Caco-2 (cell line): Measurements from ENCODE around the gene C9orf85. TPM values are rescaled to one million over a fixed set of nuclear protein-coding genes. Genes with fewer than 3 reads are reported as not detected.

ENCODE experiments used
- BruUV-seq: library from RNA; stranded (reverse); fragments of 400-500 nt; replicated peaks from 2 replicates; lab custom pipeline; 2021; lab: Mats Ljungman, UMichigan
- CTCF ChIA-PET: fragments of 300-600 bp; sonication (Branson Sonifier 250); formaldehyde crosslinking; loops from one replicate; lab custom pipeline; 2022; ENCODE audit warnings: antibody characterized with exemption; lab: Charles Lee
- POLR2A ChIA-PET: fragments of 300-600 bp; sonication (Branson Sonifier 250); formaldehyde crosslinking; loops from one replicate; lab custom pipeline; 2022; ENCODE audit warnings: antibody characterized with exemption; lab: Charles Lee
- DNase-seq, 2 experiments: peaks; one replicate each; pipeline versions ENCODE4 v3.0.0 to v3.0.0-alpha.2; 2020 to 2022
- H3K27me3 ChIP-seq: replicated peaks from 2 replicates; pipeline ENCODE4 v1.6.0; 2011; ENCODE audit warnings: low read length; ENCODE audit not compliant: control insufficient read depth, insufficient read depth
- H3K36me3 ChIP-seq: 2 replicates; pipeline ENCODE4 v1.5.1; 2011; ENCODE audit warnings: low read length; ENCODE audit not compliant: control insufficient read depth, insufficient read depth
- H3K4me1 ChIP-seq: fragments of 250-450 bp; sonication (Bioruptor Pico); 2 replicates; pipeline ENCODE4 v1.5.1; 2020; ENCODE audit warnings: mild to moderate bottlenecking
- H3K4me3 ChIP-seq: 2 replicates; pipeline ENCODE4 v1.5.1; 2011; ENCODE audit warnings: low read depth, mild to moderate bottlenecking, control low read depth, low read length
- H3K9me3 ChIP-seq: fragments of 250-450 bp; sonication (Bioruptor Pico); 2 replicates; pipeline ENCODE4 v1.5.1; 2020; ENCODE audit warnings: mild to moderate bottlenecking, moderate library complexity
- H3K27ac Mint-ChIP-seq: one replicate; pipeline ENCODE4 v1.8.0; 2022; ENCODE audit warnings: mixed read lengths; ENCODE audit not compliant: unreplicated experiment
- H3K27me3 Mint-ChIP-seq: one replicate; pipeline ENCODE4 v1.8.0; 2022; ENCODE audit warnings: mixed read lengths; ENCODE audit not compliant: insufficient read depth, unreplicated experiment
- H3K36me3 Mint-ChIP-seq: one replicate; pipeline ENCODE4 v1.8.0; 2022; ENCODE audit warnings: mild to moderate bottlenecking, mixed read lengths; ENCODE audit not compliant: insufficient read depth, unreplicated experiment
- H3K4me1 Mint-ChIP-seq: one replicate; pipeline ENCODE4 v1.8.0; 2022; ENCODE audit warnings: low read depth, mixed read lengths; ENCODE audit not compliant: unreplicated experiment
- H3K4me3 Mint-ChIP-seq: one replicate; pipeline ENCODE4 v1.8.0; 2022; ENCODE audit warnings: mild to moderate bottlenecking, moderate library complexity, mixed read lengths; ENCODE audit not compliant: unreplicated experiment
- H3K9me3 Mint-ChIP-seq: one replicate; pipeline ENCODE4 v1.8.0; 2022; ENCODE audit warnings: mixed read lengths; ENCODE audit not compliant: unreplicated experiment
- CTCF ChIP-seq, 2 experiments: fragments of 200-600 bp in 1 of 2; IDR thresholded peaks; 1 replicate in 1 of 2; 2 replicates in 1 of 2; pipeline versions ENCODE4 v1.5.1 to v1.8.0; 2011 to 2022; ENCODE audit warnings: antibody characterized with exemption in 1 of 2, control low read depth in 1 of 2, inconsistent platforms in 1 of 2, low read depth in 1 of 2, low read length in 1 of 2, mild to moderate bottlenecking in 1 of 2, moderate library complexity in 1 of 2; ENCODE audit not compliant: insufficient read depth in 1 of 2, severe bottlenecking in 1 of 2, unreplicated experiment in 1 of 2
- intact Hi-C: fragments of 100-400 bp; cut with micrococcal nuclease; formaldehyde crosslinking; loops from one replicate; pipeline ENCODE4 v1.10.0; 2022; ENCODE audit not compliant: unreplicated experiment
- total RNA-seq: library from RNA; stranded (reverse); gene quantifications from 2 replicates; pipeline ENCODE4 v1.2.3, GENCODE V29; 2022

Gene C9orf85
- total RNA-seq, 1 experiment from 2014 or later = 2.4 TPM

- no peak for DNase-seq
- Mint-ChIP-seq H3K27me3 (no peaks in the 10 kb centered on the region), H3K36me3 (no peaks in the 10 kb centered on the region), H3K9me3 (no peaks in the 10 kb centered on the region), H3K27ac (peak overlapping the region; percentile 31), H3K4me1 (no peaks in the 10 kb centered on the region), H3K4me3 (no peak overlapping the region)
- Histone ChIP-seq H3K36me3 (no peaks in the 10 kb centered on the region), H3K4me1 (no peaks in the 10 kb centered on the region), H3K9me3 (no peaks in the 10 kb centered on the region), H3K27me3 (no peaks in the 10 kb centered on the region), H3K4me3 (no peak overlapping the region)
- intact Hi-C loops = no loop called here
- no TSS peak for BruUV-seq
- TF ChIP-seq CTCF (IDR thresholded peaks at IDR 0.05; ENCODE audit: insufficient read depth in 1 of 2, low read depth in 1 of 2, low read length in 1 of 2, severe bottlenecking in 1 of 2, unreplicated experiment in 1 of 2) = no peak
- ChIA-PET POLR2A (no interaction called here), CTCF (no interaction called here)
Observed at GRCh38 chr9:71901695-71902597, 9.5 kb upstream of the C9orf85 start.

- no peak for TF ChIP-seq CTCF (IDR thresholded peaks at IDR 0.05; ENCODE audit: insufficient read depth in 1 of 2, low read depth in 1 of 2, low read length in 1 of 2, severe bottlenecking in 1 of 2, unreplicated experiment in 1 of 2)
- H3K27me3 Mint-ChIP-seq = no peaks in the 10 kb centered on the region
- H3K36me3 Mint-ChIP-seq = no peaks in the 10 kb centered on the region
- no peak overlapping the region for H3K27ac Mint-ChIP-seq
- POLR2A ChIA-PET = no interaction called here
- H3K9me3 Mint-ChIP-seq = no peaks in the 10 kb centered on the region
- no peaks in the 10 kb centered on the region for H3K36me3 ChIP-seq
- no TSS peak for BruUV-seq
- no peaks in the 10 kb centered on the region for H3K4me1 ChIP-seq
- no peak overlapping the region for H3K4me3 ChIP-seq
- CTCF ChIA-PET = no interaction called here
- no peak overlapping the region for H3K4me3 Mint-ChIP-seq
- H3K27me3 ChIP-seq = no peaks in the 10 kb centered on the region
- H3K9me3 ChIP-seq = no peaks in the 10 kb centered on the region
- no peak for DNase-seq
- intact Hi-C loops = no loop called here
- no peaks in the 10 kb centered on the region for H3K4me1 Mint-ChIP-seq
Observed at GRCh38 chr9:71904076-71904475, 7.4 kb upstream of the C9orf85 start.

GRCh38 chr9:71908825-71909224, 2.6 kb upstream of the C9orf85 start:
- H3K27ac Mint-ChIP-seq = no peak overlapping the region
- BruUV-seq = no TSS peak
- no peaks in the 10 kb centered on the region for H3K4me1 Mint-ChIP-seq
- no peak for TF ChIP-seq CTCF (IDR thresholded peaks at IDR 0.05; ENCODE audit: insufficient read depth in 1 of 2, low read depth in 1 of 2, low read length in 1 of 2, severe bottlenecking in 1 of 2, unreplicated experiment in 1 of 2)
- H3K36me3 Mint-ChIP-seq = peaks cover 7% of the 10 kb centered on the region
- intact Hi-C loops = no loop called here
- ChIA-PET POLR2A (interaction anchor here (0.6 kb wide), 1 partner anchor 22 kb away, joined by 3 read pairs; no protein-coding TSS in a partner anchor), CTCF (no interaction called here)
- H3K27me3 Mint-ChIP-seq = no peaks in the 10 kb centered on the region
- H3K4me1 ChIP-seq = no peaks in the 10 kb centered on the region
- no peaks in the 10 kb centered on the region for H3K36me3 ChIP-seq
- H3K4me3 Mint-ChIP-seq = peak overlapping the region; percentile 79
- H3K27me3 ChIP-seq = no peaks in the 10 kb centered on the region
- DNase-seq = no peak
- H3K9me3 Mint-ChIP-seq = no peaks in the 10 kb centered on the region
- no peak overlapping the region for H3K4me3 ChIP-seq
- no peaks in the 10 kb centered on the region for H3K9me3 ChIP-seq
